ENCODE results near the gene LAIR1. TPM values are rescaled to one million over a fixed set of nuclear protein-coding genes. Genes with fewer than 3 reads are reported as not detected.

Gene LAIR1, protein sequence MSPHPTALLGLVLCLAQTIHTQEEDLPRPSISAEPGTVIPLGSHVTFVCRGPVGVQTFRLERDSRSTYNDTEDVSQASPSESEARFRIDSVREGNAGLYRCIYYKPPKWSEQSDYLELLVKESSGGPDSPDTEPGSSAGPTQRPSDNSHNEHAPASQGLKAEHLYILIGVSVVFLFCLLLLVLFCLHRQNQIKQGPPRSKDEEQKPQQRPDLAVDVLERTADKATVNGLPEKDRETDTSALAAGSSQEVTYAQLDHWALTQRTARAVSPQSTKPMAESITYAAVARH
- 0.18 to 0.60 TPM (median 0.37 TPM) in 3 replicates for total RNA-seq (2021)
- Bru-seq, nascent RNA: percentile 5 among the genes with signal in this experiment
- long read RNA-seq, experiment 1: 0 reads
- long read RNA-seq, experiment 2: 0 reads
- long read RNA-seq, experiment 3: 0 reads

GRCh38 chr19:54364775-54365257 is at the start of gene LAIR1:
TSS of gene LAIR1 (minus strand) at chr19:54364931. CDS start at chr19:54364804, 127 bp downstream.
- Mint-ChIP-seq H3K4me1 (peaks cover 13% of the 10 kb centered on the region), H3K9me3 (0 out of 2 replicates have a peak, but pooled peaks cover 4% of the 10 kb centered on the region), H3K27me3 (ENCODE audit: low read depth) (peaks cover 10% of the 10 kb centered on the region), H3K4me3 (no peak within 1 kb of the TSS), H3K36me3 (no peaks in the 10 kb centered on the region), H3K27ac (no peak within 1 kb of the TSS)
- TF ChIP-seq ZSCAN18 (CRISPR knock-in tag; IDR thresholded peaks at IDR 0.05) (no peak), SMAD4 (CRISPR knock-in tag; IDR thresholded peaks at IDR 0.05) (no peak), KAT7 (CRISPR knock-in tag; IDR thresholded peaks at IDR 0.05; ENCODE audit: borderline replicate concordance) (no peak), ZNF423 (CRISPR knock-in tag; IDR thresholded peaks at IDR 0.05) (no peak), ELF4 (CRISPR knock-in tag; IDR thresholded peaks at IDR 0.05; ENCODE audit: low read depth) (no peak), GABPB1 (CRISPR knock-in tag; IDR thresholded peaks at IDR 0.05) (no peak), ZNF396 (CRISPR knock-in tag; IDR thresholded peaks at IDR 0.05; ENCODE audit: borderline replicate concordance) (no peak), MAX (CRISPR knock-in tag; IDR thresholded peaks at IDR 0.05) (no peak), CTCF (IDR thresholded peaks at IDR 0.05) (no peak), ETV6 (CRISPR knock-in tag; IDR thresholded peaks at IDR 0.05) (no peak), HMGA2 (CRISPR knock-in tag; IDR thresholded peaks at IDR 0.05) (no peak), E2F5 (CRISPR knock-in tag; IDR thresholded peaks at IDR 0.05) (no peak), NFATC4 (CRISPR knock-in tag; IDR thresholded peaks at IDR 0.05) (no peak), ATF2 (CRISPR knock-in tag; IDR thresholded peaks at IDR 0.05; ENCODE audit: borderline replicate concordance, low read depth) (no peak), SMAD3 (CRISPR knock-in tag; IDR thresholded peaks at IDR 0.05; ENCODE audit: borderline replicate concordance) (no peak)
- TF ChIP-seq, protein P1, sequence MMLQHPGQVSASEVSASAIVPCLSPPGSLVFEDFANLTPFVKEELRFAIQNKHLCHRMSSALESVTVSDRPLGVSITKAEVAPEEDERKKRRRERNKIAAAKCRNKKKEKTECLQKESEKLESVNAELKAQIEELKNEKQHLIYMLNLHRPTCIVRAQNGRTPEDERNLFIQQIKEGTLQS (CRISPR knock-in tag; conservative IDR thresholded peaks at IDR 0.05): no peak
- TF ChIP-seq, protein P2, sequence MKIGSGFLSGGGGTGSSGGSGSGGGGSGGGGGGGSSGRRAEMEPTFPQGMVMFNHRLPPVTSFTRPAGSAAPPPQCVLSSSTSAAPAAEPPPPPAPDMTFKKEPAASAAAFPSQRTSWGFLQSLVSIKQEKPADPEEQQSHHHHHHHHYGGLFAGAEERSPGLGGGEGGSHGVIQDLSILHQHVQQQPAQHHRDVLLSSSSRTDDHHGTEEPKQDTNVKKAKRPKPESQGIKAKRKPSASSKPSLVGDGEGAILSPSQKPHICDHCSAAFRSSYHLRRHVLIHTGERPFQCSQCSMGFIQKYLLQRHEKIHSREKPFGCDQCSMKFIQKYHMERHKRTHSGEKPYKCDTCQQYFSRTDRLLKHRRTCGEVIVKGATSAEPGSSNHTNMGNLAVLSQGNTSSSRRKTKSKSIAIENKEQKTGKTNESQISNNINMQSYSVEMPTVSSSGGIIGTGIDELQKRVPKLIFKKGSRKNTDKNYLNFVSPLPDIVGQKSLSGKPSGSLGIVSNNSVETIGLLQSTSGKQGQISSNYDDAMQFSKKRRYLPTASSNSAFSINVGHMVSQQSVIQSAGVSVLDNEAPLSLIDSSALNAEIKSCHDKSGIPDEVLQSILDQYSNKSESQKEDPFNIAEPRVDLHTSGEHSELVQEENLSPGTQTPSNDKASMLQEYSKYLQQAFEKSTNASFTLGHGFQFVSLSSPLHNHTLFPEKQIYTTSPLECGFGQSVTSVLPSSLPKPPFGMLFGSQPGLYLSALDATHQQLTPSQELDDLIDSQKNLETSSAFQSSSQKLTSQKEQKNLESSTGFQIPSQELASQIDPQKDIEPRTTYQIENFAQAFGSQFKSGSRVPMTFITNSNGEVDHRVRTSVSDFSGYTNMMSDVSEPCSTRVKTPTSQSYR (CRISPR knock-in tag; IDR thresholded peaks at IDR 0.05): no peak
- DNase-seq (ENCODE audit: low spot score) (no peak), ATAC-seq (peak; percentile 48; the same call in 1 of the 2 replicates)
- POLR2A ChIA-PET: no interaction called here
- CTCF ChIA-PET: interaction anchor here (0.9 to 1.8 kb wide), 3 partner anchors 26 to 99 kb away, joined by 3 to 7 read pairs (median 5); no protein-coding TSS in a partner anchor
